Sigmoid colon (tissue), 7 donors: ENCODE data around the gene APLF. TPM values are rescaled to one million over a fixed set of nuclear protein-coding genes. Genes with fewer than 3 reads are reported as not detected.
A peak's percentile ranks its signal among the peaks of the same experiment; 100 is the strongest.

Experiments
- DNase-seq: peaks from one replicate; pipeline ENCODE4 v3.0.0-alpha.2; 2019
- H3K27ac ChIP-seq, 4 donors: fragments of 200-600 bp; sonication (generic); one replicate each; pipeline ENCODE4 v1.5.1; 2016 to 2019; ENCODE audit warnings: mild to moderate bottlenecking in 1 of 4
- H3K27me3 ChIP-seq, 3 donors: fragments of 200-600 bp; sonication (generic); one replicate each; pipeline ENCODE4 v1.5.1; 2019; ENCODE audit warnings: mild to moderate bottlenecking in 1 of 3
- H3K36me3 ChIP-seq, 4 donors: fragments of 200-600 bp; sonication (generic); one replicate each; pipeline ENCODE4 v1.5.1; 2016 to 2019
- H3K4me1 ChIP-seq, 4 donors: fragments of 200-600 bp; sonication (generic); one replicate each; pipeline ENCODE4 v1.5.1; 2017 to 2019
- H3K4me3 ChIP-seq, 4 donors: fragments of 200-600 bp; sonication (generic); one replicate each; pipeline ENCODE4 v1.5.1; 2017 to 2019; ENCODE audit warnings: mild to moderate bottlenecking in 2 of 4, moderate library complexity in 1 of 4
- H3K9me3 ChIP-seq, 4 donors: fragments of 200-600 bp in 3 of 4; sonication (generic) in 3 of 4; one replicate each; pipeline versions ENCODE4 v1.5.1 to v1.6.1; 2013 to 2019
- CTCF ChIP-seq, 4 experiments: fragments of 450-650 bp in 3 of 4; fragments of 200-600 bp in 1 of 4; IDR thresholded peaks; one replicate each; pipeline ENCODE4 v1.5.1; 2016 to 2019; ENCODE audit warnings: antibody characterized with exemption in 4 of 4, mild to moderate bottlenecking in 3 of 4, moderate library complexity in 2 of 4
- EP300 ChIP-seq, 4 donors: sonication (generic); formaldehyde crosslinking; IDR thresholded peaks; one replicate each; pipeline ENCODE4 v1.6.1; 2017; ENCODE audit warnings: antibody characterized with exemption in 4 of 4
- POLR2A ChIP-seq, 2 donors: fragments of 450-650 bp; IDR thresholded peaks; one replicate each; pipeline ENCODE4 v1.6.1; 2016; ENCODE audit warnings: antibody characterized with exemption in 2 of 2, mild to moderate bottlenecking in 2 of 2, moderate library complexity in 2 of 2
- POLR2AphosphoS5 ChIP-seq, 4 donors: sonication (generic); formaldehyde crosslinking; IDR thresholded peaks; one replicate each; pipeline ENCODE4 v1.6.1; 2017; ENCODE audit warnings: antibody characterized with exemption in 4 of 4
- WGBS, 2 donors: extraction: QIAGEN DNeasy Blood & Tissue Kit; methylation state at CpG; one replicate each; pipeline ENCODE4 v1.1.7; 2013; 5-methylcytosine and 5-hydroxymethylcytosine counted together
- intact Hi-C: fragments of 100-400 bp; cut with DNase I; formaldehyde crosslinking; loops from one replicate; pipeline ENCODE4 v1.15.1; 2023
- polyA plus RNA-seq, 3 donors: library from polyadenylated mRNA; stranded (reverse); fragments of 200-250 nt; gene quantifications; one replicate each; pipeline ENCODE4 v1.2.3, GENCODE V29; 2013
- total RNA-seq, 4 donors: library from RNA; depleted of rRNA; stranded (reverse); fragments of >200 nt; gene quantifications; one replicate each; pipeline ENCODE4 v1.1.0, GENCODE V29; 2016
- donor health status: healthy with polysubstance abuse.
- donor health status: Bipolar disorder and iron deficiency.
- donor health status: healthy.

APLF gene
- total and polyA plus RNA-seq, 7 donors, result 0.23 to 21.7 (median 11.0) TPM

GRCh38 chr2:68423966-68424650, 43.3 kb upstream of the APLF start:
- H3K36me3 ChIP-seq, result no peaks in the 10 kb centered on the region

GRCh38 chr2:68425503-68425902, 41.9 kb upstream of the APLF start:
- peaks cover 0 to 25% (median 17%) of the 10 kb centered on the region in 4 donors for H3K4me1 ChIP-seq
- no peak overlapping the region for H3K27ac ChIP-seq
- TF ChIP-seq POLR2AphosphoS5 (IDR thresholded peaks at IDR 0.05) (no peak), EP300 (IDR thresholded peaks at IDR 0.05) (no peak), CTCF (IDR thresholded peaks at IDR 0.05) (no peak), POLR2A (IDR thresholded peaks at IDR 0.05) (no peak)
- no peak for DNase-seq
- 68 to 84% methylated on average over 3 of the region's 3 CpGs for WGBS, 2 donors
- H3K9me3 ChIP-seq, result no peaks in the 10 kb centered on the region
- H3K27me3 ChIP-seq, result no peaks in the 10 kb centered on the region
- H3K4me3 ChIP-seq, result no peak overlapping the region
- intact Hi-C loops, result no loop called here
- H3K36me3 ChIP-seq, result no peaks in the 10 kb centered on the region

More at GRCh38 chr2:68423966-68424650, 43.3 kb upstream of the APLF start:
- Histone ChIP-seq H3K27ac (no peak overlapping the region), H3K9me3 (no peaks in the 10 kb centered on the region), H3K4me1 (peaks cover 0 to 25% (median 17%) of the 10 kb centered on the region in 4 donors), H3K4me3 (no peak overlapping the region), H3K27me3 (no peaks in the 10 kb centered on the region)
- intact Hi-C loops, result no loop called here
- DNase-seq, result no peak
- 30 to 63% methylated on average over 2 of the region's 2 CpGs for WGBS, 2 donors
- TF ChIP-seq CTCF (IDR thresholded peaks at IDR 0.05) (no peak), EP300 (IDR thresholded peaks at IDR 0.05) (no peak), POLR2A (IDR thresholded peaks at IDR 0.05) (no peak), POLR2AphosphoS5 (IDR thresholded peaks at IDR 0.05) (no peak)

GRCh38 chr2:68426446-68426845, 40.9 kb upstream of the APLF start:
- H3K36me3 ChIP-seq, result no peaks in the 10 kb centered on the region
- H3K27me3 ChIP-seq, result no peaks in the 10 kb centered on the region
- no peak overlapping the region for H3K4me3 ChIP-seq
- intact Hi-C loops, result no loop called here
- H3K9me3 ChIP-seq, result no peaks in the 10 kb centered on the region
- DNase-seq, result no peak
- 84 to 89% methylated on average over 1 of the region's 1 CpG for WGBS, 2 donors
- TF ChIP-seq POLR2A (IDR thresholded peaks at IDR 0.05), result no peak
- no peak overlapping the region for H3K27ac ChIP-seq
- H3K4me1 ChIP-seq, result peaks cover 0 to 25% (median 17%) of the 10 kb centered on the region in 4 donors

DNA sequence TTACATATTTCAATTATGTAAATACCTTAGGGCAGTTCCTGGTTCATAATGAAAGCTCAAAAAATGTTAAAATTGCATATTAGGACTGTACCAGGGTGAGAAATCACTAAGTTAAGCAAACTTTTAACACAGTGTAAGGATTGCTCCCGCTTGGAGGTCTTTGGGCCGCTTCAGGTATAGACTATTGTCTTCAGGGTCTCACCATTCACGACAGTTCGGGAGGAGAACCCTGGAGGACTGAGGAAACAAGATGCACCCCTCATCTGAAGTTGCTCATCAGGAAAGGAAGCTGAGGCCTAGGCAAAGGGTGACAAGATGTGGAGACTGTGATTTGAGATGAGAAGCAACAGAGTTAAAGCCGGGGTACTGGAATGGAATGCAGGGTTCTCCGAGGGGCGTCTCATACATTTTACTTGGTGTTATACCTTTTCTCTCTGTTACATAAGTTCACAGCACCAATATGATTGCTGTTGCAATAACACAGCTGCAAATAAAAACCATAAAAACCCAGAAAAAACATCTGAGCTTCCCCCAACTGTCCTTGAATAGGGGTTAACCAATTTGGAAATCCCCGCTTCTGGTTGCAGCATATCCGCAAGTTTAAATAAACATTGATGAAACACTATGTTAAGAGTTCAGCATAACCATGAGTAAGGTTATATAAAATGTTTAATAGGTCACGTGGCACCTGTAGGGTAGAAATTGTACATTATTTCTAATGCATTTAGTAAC, 40.4 kb upstream of the APLF start:
- intact Hi-C loops, result no loop called here
- H3K4me1 ChIP-seq, result peaks cover 0 to 25% (median 17%) of the 10 kb centered on the region in 4 donors
- 60 to 63% methylated on average over 10 of the region's 10 CpGs for WGBS, 2 donors
- no peaks in the 10 kb centered on the region for H3K27me3 ChIP-seq
- no peak for DNase-seq
- peak overlapping the region in 2 of 4 donors; percentile 4 to 5 for H3K27ac ChIP-seq
- H3K9me3 ChIP-seq, result no peaks in the 10 kb centered on the region
- TF ChIP-seq POLR2AphosphoS5 (IDR thresholded peaks at IDR 0.05) (no peak), POLR2A (IDR thresholded peaks at IDR 0.05) (no peak), CTCF (IDR thresholded peaks at IDR 0.05) (no peak), EP300 (IDR thresholded peaks at IDR 0.05) (no peak)
- H3K4me3 ChIP-seq, result no peak overlapping the region
- no peaks in the 10 kb centered on the region for H3K36me3 ChIP-seq

GRCh38 chr2:68428126-68428525, 39.3 kb upstream of the APLF start:
- Histone ChIP-seq H3K36me3 (no peaks in the 10 kb centered on the region), H3K4me1 (peaks cover 0 to 25% (median 17%) of the 10 kb centered on the region in 4 donors), H3K4me3 (no peak overlapping the region), H3K9me3 (no peaks in the 10 kb centered on the region), H3K27ac (peak overlapping the region in 2 of 4 donors; percentile 5 to 21), H3K27me3 (no peaks in the 10 kb centered on the region)
- no peak for DNase-seq
- WGBS, 2 donors, result 62 to 66% methylated on average over 4 of the region's 4 CpGs
- TF ChIP-seq CTCF (IDR thresholded peaks at IDR 0.05) (no peak), POLR2A (IDR thresholded peaks at IDR 0.05) (no peak), POLR2AphosphoS5 (IDR thresholded peaks at IDR 0.05) (no peak), EP300 (IDR thresholded peaks at IDR 0.05) (no peak)
- intact Hi-C loops, result no loop called here
